ENCODE measurements around the gene LONRF2. TPM values are rescaled to one million over a fixed set of nuclear protein-coding genes. Genes with fewer than 3 reads are reported as not detected.

LONRF2 gene
- total RNA-seq, 1 experiment from 2014 or later: 9.7 TPM

DNA sequence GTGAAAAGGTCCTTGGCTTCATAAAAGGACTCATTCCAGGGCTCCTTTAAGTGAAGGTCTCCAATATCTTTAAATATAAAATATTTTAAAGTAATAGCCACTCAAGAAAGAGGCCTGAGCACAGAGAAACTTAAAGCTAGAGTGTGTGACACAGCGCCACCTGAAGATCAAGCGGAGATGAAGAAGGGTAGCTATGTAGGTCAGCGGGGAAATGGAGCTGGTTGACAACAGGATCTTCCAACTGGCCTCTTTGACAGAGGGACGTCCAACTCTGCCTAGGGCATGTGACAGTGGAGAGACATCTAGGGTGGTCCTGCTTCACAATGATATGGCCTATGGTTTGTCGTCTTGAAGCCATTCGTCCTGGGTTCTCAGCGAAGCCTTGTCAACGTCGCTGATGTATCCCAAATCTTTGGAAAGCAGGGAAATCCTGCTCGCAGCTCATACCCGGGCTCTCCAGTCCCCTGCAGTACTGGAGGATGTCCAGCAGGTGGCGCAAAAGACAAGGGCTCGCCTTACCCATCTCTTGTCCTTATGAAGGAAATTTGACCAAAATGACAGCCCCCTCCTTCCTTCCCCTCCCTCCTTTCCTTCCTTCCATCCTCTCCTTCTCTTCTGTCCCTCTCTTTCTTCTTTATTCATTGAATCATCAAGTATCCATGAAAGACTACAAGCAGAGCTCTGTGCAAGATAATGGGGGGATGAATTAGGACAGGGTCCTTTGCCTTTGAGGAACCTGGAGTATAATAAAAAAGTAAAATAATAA, 59.6 kb downstream of the LONRF2 start:
- DNase-seq: peak; percentile 77
- CTCF ChIA-PET: interaction anchor here (0.6 to 5.3 kb wide), 17 partner anchors 12 to 704 kb away, joined by 3 to 125 read pairs (median 6); partner anchors contain the start of genes LONRF2 and PDCL3
- Mint-ChIP-seq H3K9me3 (ENCODE audit: low read depth, unreplicated experiment) (no peaks in the 10 kb centered on the region), H3K4me1 (ENCODE audit: low read depth, unreplicated experiment) (peaks cover 4% of the 10 kb centered on the region), H3K4me3 (ENCODE audit: low read depth, unreplicated experiment) (no peak overlapping the region), H3K27me3 (ENCODE audit: unreplicated experiment) (peaks cover 12% of the 10 kb centered on the region), H3K27ac (ENCODE audit: unreplicated experiment) (no peak overlapping the region), H3K36me3 (ENCODE audit: insufficient read depth, unreplicated experiment) (no peaks in the 10 kb centered on the region)
- intact Hi-C loops (cut with micrococcal nuclease; ENCODE audit: unreplicated experiment): loop anchor here (1.0 to 5.0 kb wide), 4 partner anchors 22 to 535 kb away; partner anchors contain the start of gene LONRF2
- TF ChIP-seq, protein P1, sequence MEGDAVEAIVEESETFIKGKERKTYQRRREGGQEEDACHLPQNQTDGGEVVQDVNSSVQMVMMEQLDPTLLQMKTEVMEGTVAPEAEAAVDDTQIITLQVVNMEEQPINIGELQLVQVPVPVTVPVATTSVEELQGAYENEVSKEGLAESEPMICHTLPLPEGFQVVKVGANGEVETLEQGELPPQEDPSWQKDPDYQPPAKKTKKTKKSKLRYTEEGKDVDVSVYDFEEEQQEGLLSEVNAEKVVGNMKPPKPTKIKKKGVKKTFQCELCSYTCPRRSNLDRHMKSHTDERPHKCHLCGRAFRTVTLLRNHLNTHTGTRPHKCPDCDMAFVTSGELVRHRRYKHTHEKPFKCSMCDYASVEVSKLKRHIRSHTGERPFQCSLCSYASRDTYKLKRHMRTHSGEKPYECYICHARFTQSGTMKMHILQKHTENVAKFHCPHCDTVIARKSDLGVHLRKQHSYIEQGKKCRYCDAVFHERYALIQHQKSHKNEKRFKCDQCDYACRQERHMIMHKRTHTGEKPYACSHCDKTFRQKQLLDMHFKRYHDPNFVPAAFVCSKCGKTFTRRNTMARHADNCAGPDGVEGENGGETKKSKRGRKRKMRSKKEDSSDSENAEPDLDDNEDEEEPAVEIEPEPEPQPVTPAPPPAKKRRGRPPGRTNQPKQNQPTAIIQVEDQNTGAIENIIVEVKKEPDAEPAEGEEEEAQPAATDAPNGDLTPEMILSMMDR (IDR thresholded peaks at IDR 0.05; ENCODE audit: unreplicated experiment): peak; percentile 97
- no TSS peak for BruUV-seq (replicated peaks)

DNA sequence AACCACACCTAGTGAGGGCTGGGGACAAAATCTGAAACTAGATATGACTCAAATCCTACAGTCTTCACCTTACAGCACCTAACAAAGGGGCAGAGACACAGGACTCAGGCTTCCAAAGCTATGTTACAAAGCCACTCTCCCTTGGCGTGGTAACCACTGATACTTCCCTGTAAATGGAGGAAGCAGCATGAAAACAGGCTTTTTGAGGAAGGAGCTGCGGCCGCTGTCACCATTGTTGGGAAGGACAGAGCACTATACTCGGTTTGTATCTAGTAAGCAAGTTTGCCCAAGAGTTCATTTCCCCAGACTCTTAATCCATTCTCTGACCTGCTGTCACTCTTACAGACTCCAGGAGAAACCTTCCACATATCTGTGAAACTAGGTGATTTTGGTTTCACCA, 60.3 kb downstream of the LONRF2 start:
- Mint-ChIP-seq H3K36me3 (ENCODE audit: insufficient read depth, unreplicated experiment) (no peaks in the 10 kb centered on the region), H3K4me3 (ENCODE audit: low read depth, unreplicated experiment) (no peak overlapping the region), H3K9me3 (ENCODE audit: low read depth, unreplicated experiment) (no peaks in the 10 kb centered on the region), H3K4me1 (ENCODE audit: low read depth, unreplicated experiment) (no peaks in the 10 kb centered on the region), H3K27ac (ENCODE audit: unreplicated experiment) (no peak overlapping the region), H3K27me3 (ENCODE audit: unreplicated experiment) (peaks cover 19% of the 10 kb centered on the region)
- intact Hi-C loops (cut with micrococcal nuclease; ENCODE audit: unreplicated experiment): loop anchor here (2.0 to 5.0 kb wide), 3 partner anchors 23 to 535 kb away; partner anchors contain the start of gene LONRF2
- DNase-seq: no peak
- TF ChIP-seq, protein P1 (IDR thresholded peaks at IDR 0.05; ENCODE audit: unreplicated experiment): no peak
- CTCF ChIA-PET: interaction anchor here (0.9 to 5.3 kb wide), 13 partner anchors 13 to 703 kb away, joined by 3 to 125 read pairs (median 7); no protein-coding TSS in a partner anchor
- BruUV-seq (replicated peaks): no TSS peak

DNA sequence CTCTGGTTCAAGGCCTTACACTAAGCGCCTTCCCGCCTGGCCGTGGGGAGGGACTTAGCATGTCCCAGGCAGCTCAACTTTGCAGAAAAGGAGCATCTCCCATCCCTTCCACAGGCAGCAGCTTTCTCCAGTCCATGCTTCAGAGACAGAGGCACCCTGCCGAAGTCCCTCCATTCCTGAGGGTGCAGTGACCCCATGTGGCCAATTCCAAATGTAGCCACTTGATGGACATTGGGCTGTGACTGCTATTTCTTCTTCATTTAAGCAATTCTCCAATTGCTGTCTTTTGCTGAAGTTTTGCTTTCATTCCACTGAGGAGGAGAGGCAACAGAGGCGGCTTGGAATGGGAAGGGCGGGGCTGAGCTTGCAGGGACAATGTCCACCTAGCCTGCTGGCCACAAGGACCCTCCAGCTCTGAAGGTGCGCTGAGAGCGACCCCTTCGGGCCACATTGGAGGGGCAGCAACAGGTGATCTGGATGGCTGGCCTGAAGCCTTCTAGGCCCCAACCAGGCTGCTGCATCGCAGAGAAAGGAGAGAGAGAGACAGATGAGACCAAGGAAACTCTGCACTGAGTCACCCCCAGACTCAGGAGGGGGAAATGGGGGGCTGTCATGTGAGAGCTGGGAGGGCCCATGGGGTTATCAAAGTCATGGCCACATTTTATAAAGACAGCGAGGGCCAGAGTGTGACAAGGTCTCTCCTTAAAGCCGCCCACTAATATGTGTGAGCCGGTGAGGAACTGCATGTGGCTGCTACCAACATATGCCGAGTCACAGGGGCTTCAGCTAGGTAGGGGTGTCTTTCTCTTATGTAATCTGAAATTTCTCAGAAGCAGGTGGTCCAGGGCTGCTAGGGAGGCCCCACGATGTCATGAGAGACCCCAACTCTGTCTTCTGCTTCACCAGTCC, 61.3 kb downstream of the LONRF2 start:
- CTCF ChIA-PET: interaction anchor here (0.6 to 5.3 kb wide), 9 partner anchors 30 to 702 kb away, joined by 3 to 125 read pairs (median 6); no protein-coding TSS in a partner anchor
- intact Hi-C loops (cut with micrococcal nuclease; ENCODE audit: unreplicated experiment): loop anchor here (1.0 to 5.0 kb wide), 2 partner anchors 534 to 702 kb away; no protein-coding TSS in a partner anchor
- Mint-ChIP-seq H3K36me3 (ENCODE audit: insufficient read depth, unreplicated experiment) (no peaks in the 10 kb centered on the region), H3K27ac (ENCODE audit: unreplicated experiment) (no peak overlapping the region), H3K9me3 (ENCODE audit: low read depth, unreplicated experiment) (no peaks in the 10 kb centered on the region), H3K4me3 (ENCODE audit: low read depth, unreplicated experiment) (no peak overlapping the region), H3K27me3 (ENCODE audit: unreplicated experiment) (peaks cover 28% of the 10 kb centered on the region), H3K4me1 (ENCODE audit: low read depth, unreplicated experiment) (no peaks in the 10 kb centered on the region)
- TF ChIP-seq, protein P1 (IDR thresholded peaks at IDR 0.05; ENCODE audit: unreplicated experiment): peak; percentile 75
- peak; percentile 74 for DNase-seq
- BruUV-seq (replicated peaks): no TSS peak

DNA sequence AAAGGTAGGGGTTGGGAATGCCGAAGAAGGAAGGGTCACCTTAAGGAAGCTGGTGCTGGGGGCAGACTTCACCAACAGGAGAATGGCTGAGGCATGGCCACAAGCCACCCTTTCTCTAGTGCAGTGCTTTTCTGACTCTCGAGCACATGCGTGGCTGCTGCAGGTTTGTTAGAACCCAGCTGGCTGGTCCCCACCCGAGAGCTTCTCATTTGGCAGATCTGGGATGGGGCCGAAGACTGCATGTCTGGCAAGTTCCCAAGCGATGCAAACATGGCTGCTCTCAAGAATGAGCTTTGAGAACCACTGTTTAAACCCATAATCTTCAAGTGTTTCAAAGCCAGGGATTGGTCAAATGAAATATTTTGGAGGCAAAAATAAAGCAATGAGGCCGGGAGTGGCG, 63.2 kb downstream of the LONRF2 start:
- Mint-ChIP-seq H3K27me3 (ENCODE audit: unreplicated experiment) (peaks cover 47% of the 10 kb centered on the region), H3K4me1 (ENCODE audit: low read depth, unreplicated experiment) (no peaks in the 10 kb centered on the region), H3K36me3 (ENCODE audit: insufficient read depth, unreplicated experiment) (no peaks in the 10 kb centered on the region), H3K4me3 (ENCODE audit: low read depth, unreplicated experiment) (no peak overlapping the region), H3K9me3 (ENCODE audit: low read depth, unreplicated experiment) (no peaks in the 10 kb centered on the region), H3K27ac (ENCODE audit: unreplicated experiment) (no peak overlapping the region)
- DNase-seq: no peak
- BruUV-seq (replicated peaks): no TSS peak
- intact Hi-C loops (cut with micrococcal nuclease; ENCODE audit: unreplicated experiment): no loop called here
- TF ChIP-seq, protein P1 (IDR thresholded peaks at IDR 0.05; ENCODE audit: unreplicated experiment): no peak
- CTCF ChIA-PET: no interaction called here
